A549 treated with DMSO at 1 μM for 4 hours (cell line): Measurements from ENCODE around the gene TMEM238. TPM values are rescaled to one million over a fixed set of nuclear protein-coding genes. Genes with fewer than 3 reads are reported as not detected.

Experiments used
- total RNA-seq: library from RNA; stranded (reverse); fragments of 200-300 nt; extraction: Qiagen RNA extraction; gene quantifications from 5 replicates; pipeline ENCODE4 v1.2.3, GENCODE V29; 2022; ENCODE audit warnings: low read depth

Gene TMEM238
- 2.3 to 10.5 TPM (median 6.4 TPM) in 5 replicates for total RNA-seq

GRCh38 chr19:55384131-55384919 is at the start of gene TMEM238:
Gene TMEM238 (minus strand): TSS chr19:55384292. CDS start chr19:55384259, 33 bp downstream.

GRCh38 chr19:55407550-55407799 is 23.4 kb upstream of the TMEM238 start, which contains the start of gene UBE2S:
Gene UBE2S (minus strand): TSS chr19:55407788. CDS start chr19:55407589, 199 bp downstream.

GRCh38 chr19:55385724-55386492 is 1.8 kb upstream of the TMEM238 start, which contains the start of gene RPL28:
Gene RPL28 (plus strand): TSS chr19:55385932. CDS start chr19:55386358, 426 bp downstream.

GRCh38 chr19:55376241-55376933 is 7.7 kb downstream of the TMEM238 start, which contains the start of gene TMEM190:
Gene TMEM190 (plus strand): TSS chr19:55376826. CDS start chr19:55376854, 28 bp downstream.

GRCh38 chr19:55370305-55370988 is 13.6 kb downstream of the TMEM238 start, which contains the start of gene IL11:
Gene IL11 (minus strand): TSS chr19:55370463. CDS start chr19:55370310, 153 bp downstream.

GRCh38 chr19:55362990-55363716 is 20.9 kb downstream of the TMEM238 start, which contains the start of gene GARIN5B:
Gene GARIN5B (minus strand): TSS chr19:55363260. CDS start chr19:55363066, 194 bp downstream.

GRCh38 chr19:55354698-55355212 is 29.3 kb downstream of the TMEM238 start, which contains the start of gene COX6B2:
Gene COX6B2 (minus strand): TSS chr19:55354719. CDS start chr19:55354521, 198 bp downstream.

GRCh38 chr19:55339105-55339888 is 44.8 kb downstream of the TMEM238 start, which contains the start of gene KMT5C:
Gene KMT5C (plus strand): TSS chr19:55339876. CDS start chr19:55341937, 2,061 bp downstream.

Other genes with a start within 250 kb of the TMEM238 start
- 116 to 141 TPM (median 128 TPM) in 5 replicates for gene TNNT1, start 235.1 kb downstream of the TMEM238 start, total RNA-seq
- gene TNNI3, start 226.6 kb downstream of the TMEM238 start, total RNA-seq, result 7.0 to 9.0 TPM (median 8.4 TPM) in 5 replicates
- 5.6 to 6.5 TPM (median 6.0 TPM) in 5 replicates for gene DNAAF3, start 217.7 kb downstream of the TMEM238 start, total RNA-seq
- 2.5 to 5.1 TPM (median 3.9 TPM) in 5 replicates for gene SYT5, start 204.0 kb downstream of the TMEM238 start, total RNA-seq
- 3.7 to 7.4 TPM (median 4.9 TPM) in 5 replicates for gene PTPRH, start 174.8 kb downstream of the TMEM238 start, total RNA-seq
- gene TMEM86B, start 155.5 kb downstream of the TMEM238 start, total RNA-seq, result 3.2 to 7.0 TPM (median 4.7 TPM) in 5 replicates
- gene PPP6R1, start 125.3 kb downstream of the TMEM238 start, total RNA-seq, result 93.5 to 137 TPM (median 122 TPM) in 5 replicates
- 118 to 148 TPM (median 139 TPM) in 5 replicates for gene HSPBP1, start 104.2 kb downstream of the TMEM238 start, total RNA-seq
- 3.4 to 5.4 TPM (median 4.8 TPM) in 5 replicates for gene BRSK1, start 100.3 kb downstream of the TMEM238 start, total RNA-seq
- not detected in 5 replicates for gene TMEM150B, start 59.0 kb downstream of the TMEM238 start, total RNA-seq
- gene KMT5C, start 44.4 kb downstream of the TMEM238 start, total RNA-seq, result 7.5 to 12.2 TPM (median 9.8 TPM) in 5 replicates
- 0.93 to 1.6 TPM (median 1.0 TPM) in 5 replicates for gene COX6B2, start 29.6 kb downstream of the TMEM238 start, total RNA-seq
- gene GARIN5B, start 21.0 kb downstream of the TMEM238 start, total RNA-seq, result 0.11 to 0.24 TPM (median 0.18 TPM) in 5 replicates
- gene IL11, start 13.8 kb downstream of the TMEM238 start, total RNA-seq, result 80.6 to 115 TPM (median 100 TPM) in 5 replicates
- gene TMEM190, start 7.5 kb downstream of the TMEM238 start, total RNA-seq, result 1.2 to 3.3 TPM (median 2.2 TPM) in 5 replicates
- 2,493 to 3,190 TPM (median 2,735 TPM) in 5 replicates for gene RPL28, start 1.6 kb upstream of the TMEM238 start, total RNA-seq
- gene UBE2S, start 23.5 kb upstream of the TMEM238 start, total RNA-seq, result 269 to 476 TPM (median 433 TPM) in 5 replicates
- 0.01 TPM in 1 of 5 replicates, not detected in the others for gene SHISA7, start 59.0 kb upstream of the TMEM238 start, total RNA-seq
- gene ISOC2, start 77.3 kb upstream of the TMEM238 start, total RNA-seq, result 54.0 to 64.5 TPM (median 63.3 TPM) in 5 replicates
- not detected in 5 replicates for gene C19orf85, start 80.5 kb upstream of the TMEM238 start, total RNA-seq
- 3.7 to 10.2 TPM (median 6.9 TPM) in 5 replicates for gene ZNF628, start 92.3 kb upstream of the TMEM238 start, total RNA-seq
- 38.9 to 58.1 TPM (median 52.3 TPM) in 5 replicates for gene NAT14, start 100.9 kb upstream of the TMEM238 start, total RNA-seq
- gene SSC5D, start 104.1 kb upstream of the TMEM238 start, total RNA-seq, result 0.57 to 1.6 TPM (median 0.99 TPM) in 5 replicates
- 2.0 to 2.9 TPM (median 2.2 TPM) in 5 replicates for gene SBK2, start 152.8 kb upstream of the TMEM238 start, total RNA-seq
- gene SBK3, start 161.3 kb upstream of the TMEM238 start, total RNA-seq, result 1.7 to 2.4 TPM (median 2.2 TPM) in 5 replicates
- 14.6 to 28.1 TPM (median 24.1 TPM) in 5 replicates for gene ZNF579, start 196.6 kb upstream of the TMEM238 start, total RNA-seq
- gene FIZ1, start 215.2 kb upstream of the TMEM238 start, total RNA-seq, result 22.2 to 26.3 TPM (median 25.2 TPM) in 5 replicates
- 12.1 to 19.8 TPM (median 17.6 TPM) in 5 replicates for gene ZNF524, start 216.0 kb upstream of the TMEM238 start, total RNA-seq
- gene ZNF865, start 221.4 kb upstream of the TMEM238 start, total RNA-seq, result 7.2 to 14.6 TPM (median 13.0 TPM) in 5 replicates
- gene ZNF784, start 240.3 kb upstream of the TMEM238 start, total RNA-seq, result 4.6 to 7.3 TPM (median 6.2 TPM) in 5 replicates